ENCODE measurements around the gene GPR142.

- TF ChIP-seq GATA2 (IDR thresholded peaks at IDR 0.05; ENCODE audit: low read depth, low read length), result no peak
- TF ChIP-seq GATA3 (IDR thresholded peaks at IDR 0.05; ENCODE audit: low read depth, low read length), result no peak
Observed at GRCh38 chr17:74404218-74404617, 36.9 kb downstream of the GPR142 start.
